Right lobe of liver (tissue), 4 donors: ENCODE data around the gene COL21A1.

Experiments used
- POLR2A ChIP-seq: fragments of 450-650 bp; IDR thresholded peaks from one replicate; pipeline ENCODE4 v1.6.1; 2017; ENCODE audit warnings: antibody characterized with exemption, mild to moderate bottlenecking
- TF ChIP-seq, protein P1 (sequence below), 4 donors: fragments of 200-600 bp in 3 of 4; fragments of 450-650 bp in 1 of 4; IDR thresholded peaks; one replicate each; pipeline versions ENCODE4 v1.5.1 to v1.8.0; 2016 to 2022; ENCODE audit warnings: antibody characterized with exemption in 4 of 4, mild to moderate bottlenecking in 2 of 4
- donor health status: DM: no; HTN: no; CAD: no.
- donor health status: DM: no; HTN: no; CAD: no.
- donor health status: DM: no; HTN: yes; CAD: no.

DNA sequence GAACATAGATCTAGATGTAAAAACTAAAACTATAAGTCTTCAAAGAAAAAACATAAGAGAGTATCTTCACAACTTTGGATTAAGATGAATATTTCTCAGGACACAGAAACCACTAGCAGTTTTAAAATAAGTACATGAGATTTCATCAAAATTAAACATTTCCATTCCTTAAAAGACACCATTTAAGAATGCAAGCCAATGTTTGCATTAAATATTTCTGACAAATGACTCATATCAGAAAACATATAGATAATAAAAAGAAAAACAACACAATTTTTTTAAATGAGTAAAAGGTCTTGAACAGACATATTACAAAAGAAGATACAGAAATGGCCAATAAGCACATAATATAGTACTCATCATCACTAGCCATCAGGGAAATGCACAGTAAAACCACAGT lies 59.7 kb downstream of the COL21A1 start:
- TF ChIP-seq, protein P1, sequence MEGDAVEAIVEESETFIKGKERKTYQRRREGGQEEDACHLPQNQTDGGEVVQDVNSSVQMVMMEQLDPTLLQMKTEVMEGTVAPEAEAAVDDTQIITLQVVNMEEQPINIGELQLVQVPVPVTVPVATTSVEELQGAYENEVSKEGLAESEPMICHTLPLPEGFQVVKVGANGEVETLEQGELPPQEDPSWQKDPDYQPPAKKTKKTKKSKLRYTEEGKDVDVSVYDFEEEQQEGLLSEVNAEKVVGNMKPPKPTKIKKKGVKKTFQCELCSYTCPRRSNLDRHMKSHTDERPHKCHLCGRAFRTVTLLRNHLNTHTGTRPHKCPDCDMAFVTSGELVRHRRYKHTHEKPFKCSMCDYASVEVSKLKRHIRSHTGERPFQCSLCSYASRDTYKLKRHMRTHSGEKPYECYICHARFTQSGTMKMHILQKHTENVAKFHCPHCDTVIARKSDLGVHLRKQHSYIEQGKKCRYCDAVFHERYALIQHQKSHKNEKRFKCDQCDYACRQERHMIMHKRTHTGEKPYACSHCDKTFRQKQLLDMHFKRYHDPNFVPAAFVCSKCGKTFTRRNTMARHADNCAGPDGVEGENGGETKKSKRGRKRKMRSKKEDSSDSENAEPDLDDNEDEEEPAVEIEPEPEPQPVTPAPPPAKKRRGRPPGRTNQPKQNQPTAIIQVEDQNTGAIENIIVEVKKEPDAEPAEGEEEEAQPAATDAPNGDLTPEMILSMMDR (IDR thresholded peaks at IDR 0.05): no peak
- no peak for TF ChIP-seq POLR2A
